NOMO-1 treated with dmso at 0.1 percent for 144 hours (cell line): ENCODE results near the gene ATP8B3.
A peak's percentile ranks its signal among the peaks of the same experiment; 100 is the strongest.

Experiments
- DNase-seq: peaks from one replicate; lab custom pipeline; 2025; ENCODE audit not compliant: unreplicated experiment; lab: John Stamatoyannopoulos, UW

The ATP8B3 gene

DNA sequence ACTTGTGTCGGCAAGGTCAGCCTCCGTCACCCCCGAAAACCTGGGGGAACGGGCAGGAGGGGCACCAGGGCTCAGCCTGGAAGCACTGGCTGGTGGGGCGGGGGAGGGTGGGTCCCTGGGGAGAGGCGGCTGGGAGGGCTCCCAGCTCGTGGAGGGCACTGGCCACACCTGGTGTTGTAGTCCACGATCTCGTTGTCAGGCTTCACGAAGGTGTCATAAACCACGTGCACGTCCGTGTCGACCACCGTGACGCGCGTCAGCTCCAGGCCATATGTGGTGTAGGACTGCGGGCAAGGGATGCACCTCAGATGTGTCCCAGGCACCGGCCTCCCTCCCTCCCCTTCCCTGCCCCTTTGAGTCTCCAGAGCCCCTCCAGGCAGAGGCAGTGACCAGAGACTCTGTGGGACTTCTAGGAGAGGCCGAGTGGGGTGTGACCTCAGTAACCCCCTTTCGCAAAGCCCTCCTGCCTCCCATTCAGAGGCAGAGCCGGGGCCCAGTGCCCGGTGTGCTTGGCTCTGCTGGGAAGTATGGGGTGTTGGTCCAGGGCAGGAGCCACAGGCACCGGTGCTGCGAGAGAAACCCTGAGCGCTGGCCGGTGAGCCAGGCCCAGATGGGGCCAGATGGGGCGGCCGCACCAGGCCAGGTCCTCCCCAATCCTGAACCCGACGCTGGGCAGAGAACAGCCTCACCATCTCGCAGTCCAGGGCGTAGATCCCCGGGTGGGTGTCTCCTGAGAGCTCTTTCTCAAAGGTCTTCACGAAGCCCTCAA, 4.6 kb upstream of the ATP8B3 start:
- no peak for DNase-seq

DNA sequence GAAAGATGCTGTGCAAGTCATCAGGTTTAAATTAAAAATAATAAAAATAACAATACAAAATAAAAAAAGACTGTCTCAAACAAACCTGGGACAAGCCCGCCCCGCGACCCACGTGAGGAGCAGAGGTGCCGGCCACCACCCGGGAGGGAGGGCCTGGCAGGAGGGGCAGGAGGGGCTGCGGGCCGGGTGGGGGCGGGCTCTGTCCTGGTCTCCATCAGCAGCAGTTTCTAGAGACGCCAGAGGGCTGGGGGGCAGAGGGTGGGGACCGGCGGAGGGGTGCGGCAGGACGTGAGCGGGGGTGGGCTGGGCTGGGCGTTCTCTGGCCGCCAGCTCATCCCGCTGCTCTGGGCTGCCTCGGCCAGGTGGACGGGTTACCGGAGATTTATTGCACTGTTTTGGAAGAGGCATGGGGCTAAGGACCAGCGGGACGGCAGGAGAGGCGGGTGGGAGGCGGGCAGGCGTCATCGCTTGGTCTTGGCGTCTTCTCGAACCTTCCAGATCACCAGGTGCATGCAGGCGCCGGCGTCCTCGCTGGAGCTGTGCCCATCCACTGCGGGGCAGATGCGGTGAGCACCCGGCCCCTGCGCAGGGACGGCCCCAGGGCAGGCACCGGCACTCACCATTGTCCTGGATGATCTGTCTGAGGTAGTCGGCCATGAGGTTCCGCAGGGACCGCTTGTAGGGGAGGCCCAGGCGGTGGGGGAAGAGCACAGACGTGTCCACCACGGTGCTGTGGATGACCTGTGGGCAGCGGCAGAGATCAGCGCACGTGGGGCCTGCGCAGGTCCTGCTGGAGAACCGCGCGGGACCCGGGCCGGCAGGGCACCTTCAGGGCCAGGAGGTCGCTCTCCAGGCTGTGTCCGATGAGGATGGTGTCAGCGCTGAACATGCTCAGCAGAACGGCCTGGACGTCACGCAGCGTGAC, 3.8 kb upstream of the ATP8B3 start:
- no peak for DNase-seq

DNA sequence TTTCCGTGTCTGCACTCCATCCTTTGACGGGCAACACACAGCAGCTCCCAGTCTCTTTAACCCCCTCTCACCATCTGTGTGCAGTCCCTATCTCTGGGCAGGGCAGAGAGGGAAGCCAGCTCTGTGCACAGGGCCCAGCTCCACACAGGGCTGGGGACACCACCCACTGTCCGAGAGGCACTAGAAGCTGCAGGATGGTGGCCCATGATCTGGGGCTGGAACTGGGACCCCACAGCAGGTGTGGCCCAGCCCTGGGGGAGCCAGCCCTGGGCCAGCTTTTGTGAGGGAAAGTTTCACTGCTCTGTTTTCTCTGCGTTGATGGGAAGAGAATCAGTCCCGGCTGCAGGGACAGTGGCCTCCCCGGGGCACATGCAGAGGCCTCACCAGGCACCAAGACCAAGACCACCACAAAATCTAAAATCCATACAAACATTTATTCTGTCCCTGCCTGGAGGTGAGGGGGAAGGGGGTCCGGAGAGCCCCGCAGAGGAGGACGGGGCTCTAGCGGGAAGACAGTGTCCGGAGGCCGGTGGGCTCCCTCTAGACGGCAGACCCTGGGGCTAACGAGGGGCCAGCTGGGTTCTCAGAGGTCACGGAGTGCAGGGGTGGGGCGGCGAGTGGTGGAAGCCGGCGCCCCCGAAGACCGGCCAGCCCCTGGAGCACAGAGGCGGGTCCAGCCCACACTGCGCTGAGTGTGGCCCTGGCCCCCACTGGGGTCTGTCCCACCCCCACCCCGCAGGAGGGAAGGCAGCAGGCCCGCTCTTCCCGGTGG, 2.9 kb upstream of the ATP8B3 start:
- DNase-seq = no peak

DNA sequence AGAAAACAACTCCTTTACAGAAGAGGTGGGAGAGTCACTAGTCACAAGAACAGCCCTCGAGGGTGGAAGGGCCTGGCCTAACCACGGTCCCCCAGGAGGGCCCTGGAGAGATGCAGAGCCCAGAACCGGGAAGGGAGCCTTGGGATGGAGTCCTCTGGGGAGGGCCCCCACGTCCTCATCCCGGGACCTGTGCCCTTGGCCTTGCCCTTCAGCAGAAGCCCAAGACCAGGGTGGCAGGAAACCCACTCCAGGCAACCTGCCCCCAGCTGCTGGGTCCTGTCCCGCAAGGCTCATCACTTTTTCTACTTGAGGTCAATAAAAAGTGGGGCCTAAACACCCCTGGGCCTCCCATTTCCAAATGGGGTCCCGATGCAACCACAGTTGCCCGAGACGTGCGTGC, 2.3 kb upstream of the ATP8B3 start:
- no peak for DNase-seq

DNA sequence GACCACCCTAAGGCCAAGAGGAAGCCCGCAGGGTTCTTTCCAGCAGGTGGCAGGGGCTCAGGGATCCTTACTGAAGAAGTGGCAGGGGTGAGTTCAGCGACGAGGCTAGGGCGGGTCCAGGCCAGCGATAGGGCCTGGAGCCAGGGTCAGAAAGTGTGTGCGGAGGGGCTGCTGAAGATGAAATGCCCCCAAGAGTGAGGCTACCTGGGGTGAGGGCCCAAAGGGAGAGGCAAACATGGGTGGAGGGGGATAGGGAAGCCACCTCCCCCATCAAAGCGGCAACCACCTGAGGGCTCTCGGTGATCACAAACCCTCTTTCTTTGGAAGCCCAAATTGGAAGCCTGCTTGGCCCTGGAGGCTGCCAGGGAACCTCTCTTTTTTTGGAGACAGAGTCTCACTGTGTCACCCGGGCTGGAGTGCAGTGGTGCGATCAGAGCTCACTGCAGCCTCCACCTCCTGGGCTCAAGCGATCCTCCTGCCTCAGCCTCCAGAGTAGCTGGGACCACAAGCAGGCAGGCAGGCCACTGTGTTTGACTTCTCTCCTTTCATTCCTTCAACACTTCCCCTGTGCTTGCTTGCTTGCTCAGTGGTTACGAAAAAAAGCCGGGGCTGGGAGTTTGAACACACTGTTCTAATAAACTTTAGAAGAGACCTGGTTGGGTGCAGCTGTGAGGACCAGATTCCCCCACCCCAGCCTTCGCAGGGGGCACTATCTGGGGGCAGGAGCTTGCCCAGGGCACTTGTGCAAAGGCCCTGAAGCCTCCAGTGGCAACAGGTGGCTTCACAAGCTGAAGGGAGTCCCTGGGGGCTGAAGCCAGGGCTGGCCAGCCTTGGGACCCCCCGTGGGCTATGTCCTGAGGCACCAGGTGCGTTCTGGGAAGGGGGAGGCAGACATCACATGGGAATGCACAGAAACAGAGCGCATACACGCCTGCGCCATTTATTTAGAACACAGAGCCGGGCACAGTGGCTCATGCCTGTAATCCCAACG, 1.4 kb upstream of the ATP8B3 start:
- no peak for DNase-seq

DNA sequence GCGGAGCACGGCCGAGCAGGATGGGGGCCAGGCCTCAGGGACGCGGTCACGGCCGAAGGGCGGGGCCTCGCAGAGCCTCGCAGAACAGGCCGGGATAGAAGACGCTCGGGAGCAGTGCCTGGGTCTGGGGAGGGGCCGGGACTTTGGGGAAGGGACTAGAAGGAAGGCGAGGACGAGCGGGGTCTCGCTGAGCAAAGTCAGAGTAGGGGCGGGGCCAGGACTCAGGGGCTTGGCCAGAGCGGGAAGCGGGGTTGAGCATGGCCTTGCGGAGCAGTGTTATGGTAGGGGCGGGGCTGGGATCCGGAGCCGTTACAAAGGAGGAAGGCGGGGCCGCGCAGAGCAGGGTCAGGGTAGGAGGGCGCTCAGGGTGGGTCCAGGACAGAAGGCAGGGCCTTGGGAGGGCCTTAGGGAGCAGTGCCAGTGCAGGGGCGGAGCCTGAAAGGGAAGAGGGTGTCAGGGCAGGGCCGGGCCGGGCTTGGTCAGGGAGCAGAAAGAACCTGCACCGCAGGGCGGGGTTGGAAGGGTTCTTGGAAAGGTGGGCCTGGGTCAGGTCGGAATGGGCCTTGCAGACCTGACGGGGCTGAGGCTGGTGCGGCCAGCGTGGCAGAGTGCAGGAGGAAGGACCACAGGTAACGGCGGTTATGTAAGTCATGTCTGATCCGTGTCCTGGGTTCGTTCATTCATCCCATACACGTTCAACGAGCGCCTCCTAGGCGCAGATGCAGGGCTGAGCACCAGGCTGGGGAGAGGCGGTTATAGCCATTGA, 533 bp upstream of the ATP8B3 start:
- DNase-seq = peak; percentile 95

DNA sequence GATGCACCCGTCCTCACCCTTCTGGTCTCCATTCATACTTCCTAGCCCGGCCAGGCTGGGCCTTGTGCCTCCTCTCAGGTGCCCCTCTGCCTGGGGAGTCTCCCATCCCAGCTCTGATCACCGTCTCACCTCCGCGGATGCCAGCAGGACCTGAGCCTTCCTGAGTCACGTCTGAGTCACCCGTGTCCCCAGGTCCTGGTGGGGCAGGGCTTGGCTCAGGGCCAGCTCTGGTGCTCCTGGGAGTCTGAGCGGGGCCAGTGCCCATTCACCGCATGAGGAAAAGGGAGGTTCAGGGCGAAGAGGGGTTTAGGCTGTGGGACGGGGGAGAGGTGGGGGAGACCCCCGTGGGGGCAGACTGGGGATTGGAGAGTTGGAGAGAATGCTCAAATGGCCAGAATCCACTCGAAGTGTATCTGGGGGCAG, 593 bp downstream of the ATP8B3 start:
- DNase-seq = no peak

DNA sequence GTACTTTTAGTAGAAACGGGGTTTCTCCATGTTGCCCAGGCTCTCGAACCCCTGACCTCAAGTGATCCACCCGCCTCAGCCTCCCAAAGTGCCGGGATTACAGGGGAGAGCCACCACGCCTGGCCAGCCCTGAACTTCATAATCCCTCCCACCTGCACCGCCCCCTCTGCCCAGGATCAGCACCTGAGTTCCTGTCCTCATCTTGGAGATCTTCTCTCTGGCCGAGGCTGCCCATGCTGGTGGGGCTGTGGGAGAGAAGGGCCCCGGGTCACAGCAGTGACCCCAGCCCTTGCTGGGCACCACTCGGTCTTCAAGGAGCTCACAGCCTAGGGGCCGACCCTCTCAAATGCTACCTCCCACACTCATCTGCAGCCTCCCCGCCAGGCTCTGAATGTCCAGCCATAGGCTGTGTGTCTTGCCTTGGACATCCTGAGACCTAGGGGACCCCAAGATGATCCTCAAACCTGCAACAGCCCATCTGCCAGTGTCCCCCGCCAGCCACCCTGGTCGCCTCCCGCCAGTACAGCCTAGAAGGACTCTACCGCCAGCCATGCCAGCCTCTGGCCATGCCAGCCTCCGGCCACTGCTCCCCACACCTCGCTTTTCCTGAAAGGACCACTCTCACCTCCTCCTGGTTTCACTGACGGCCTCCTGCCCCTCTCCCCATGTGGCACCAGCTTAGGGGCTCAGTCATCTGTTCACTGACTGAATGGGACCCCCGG, 1.5 kb downstream of the ATP8B3 start:
- DNase-seq = no peak

DNA sequence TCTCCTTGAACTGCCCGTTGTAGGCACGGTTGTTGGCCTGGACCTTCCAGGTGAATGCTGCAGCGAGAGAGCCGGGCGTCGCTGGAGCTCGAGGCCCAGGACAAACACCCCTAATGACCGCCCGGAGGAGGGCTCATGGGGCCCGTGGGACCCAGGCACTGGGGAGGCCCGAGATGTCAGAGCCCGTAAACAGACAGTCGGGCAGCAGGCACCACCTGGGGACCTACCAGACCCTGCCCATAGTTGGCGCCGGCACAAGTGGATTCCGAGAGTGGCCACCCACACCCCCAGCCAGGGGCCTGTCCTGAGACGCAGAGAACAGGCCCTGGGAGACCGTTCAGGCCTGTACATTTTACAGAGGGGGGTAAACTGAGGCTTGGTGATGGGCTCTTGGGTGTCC, 2.4 kb downstream of the ATP8B3 start:
- no peak for DNase-seq

DNA sequence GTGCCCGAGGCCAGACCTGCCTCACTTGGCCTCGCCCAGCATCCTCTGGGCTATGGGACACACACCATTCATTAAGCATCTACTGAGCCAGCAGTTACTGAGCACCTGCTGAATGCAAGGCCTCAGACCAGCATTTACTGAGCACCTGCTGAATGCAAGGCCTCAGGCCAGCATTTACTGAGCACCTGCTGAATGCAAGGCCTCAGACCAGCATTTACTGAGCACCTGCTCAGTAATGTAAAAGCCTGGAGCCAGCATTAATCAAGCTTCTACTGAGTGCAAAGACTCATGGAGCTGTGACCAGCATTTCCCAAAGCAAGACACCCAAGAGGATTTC, 3.7 kb downstream of the ATP8B3 start:
- no peak for DNase-seq

DNA sequence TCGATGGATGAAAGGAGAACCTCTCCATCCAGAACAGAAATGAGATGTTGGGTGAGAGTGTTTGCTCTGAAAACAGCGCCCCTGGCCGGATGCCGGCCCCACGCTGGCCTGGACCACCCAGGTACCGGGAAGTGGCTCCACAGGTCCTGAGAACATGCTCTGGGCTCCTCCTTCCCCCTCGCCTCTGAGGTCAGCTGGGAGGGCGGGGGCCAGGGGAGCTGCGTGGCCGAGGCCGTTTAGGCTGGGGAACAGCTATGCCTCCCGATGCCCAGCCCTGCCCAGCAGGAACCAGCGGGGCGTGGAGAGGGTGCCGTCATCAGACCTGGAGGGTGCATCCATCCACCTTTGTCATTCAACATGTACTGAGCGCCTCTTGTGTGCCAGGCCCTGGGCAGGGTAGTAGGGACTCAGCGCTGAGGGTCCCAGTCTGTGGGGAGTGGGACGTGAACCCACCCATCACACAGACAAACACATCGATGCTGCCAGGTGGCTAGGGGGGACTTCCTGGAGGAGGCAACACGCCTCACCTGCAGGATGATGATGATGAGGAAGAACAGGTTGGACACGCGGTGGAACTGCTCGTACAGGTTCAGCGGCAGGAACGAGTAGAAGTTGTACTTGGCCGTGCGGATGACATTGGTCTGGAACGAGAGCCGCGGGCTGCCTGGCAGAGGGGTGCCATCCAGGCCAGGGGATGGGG, 4.2 kb downstream of the ATP8B3 start:
- no peak for DNase-seq

DNA sequence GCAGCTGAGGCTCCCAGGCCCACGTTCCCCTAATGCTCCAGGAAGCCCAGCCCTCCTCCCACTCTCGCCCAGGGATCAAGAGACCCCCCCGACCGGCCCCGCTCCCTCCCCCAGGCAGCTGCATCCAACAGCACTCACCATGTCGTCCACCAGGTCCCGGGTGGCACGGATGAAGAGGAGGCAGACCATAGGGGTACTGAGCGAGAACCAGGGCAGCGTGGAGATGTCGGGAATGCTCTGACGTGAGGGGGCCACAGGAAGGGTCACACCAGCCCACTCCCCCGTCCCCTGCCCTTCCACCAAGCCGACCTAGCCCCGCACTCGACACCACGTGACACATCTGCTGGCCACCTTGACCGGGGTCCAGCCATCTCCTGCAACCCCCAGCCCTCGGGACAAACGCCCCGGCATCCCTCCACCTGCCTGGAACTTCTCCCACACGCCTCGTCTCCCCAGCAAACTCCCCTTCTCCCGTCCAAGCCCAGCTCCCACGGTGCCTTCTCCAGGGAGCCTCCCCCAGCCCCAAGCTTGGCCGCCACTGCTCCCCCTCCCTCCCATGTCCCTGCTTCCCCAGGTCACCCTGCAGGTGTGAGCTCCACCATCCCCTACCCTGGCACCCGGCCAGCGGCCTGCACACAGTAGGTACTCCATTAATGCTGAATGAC, 4.9 kb downstream of the ATP8B3 start:
- DNase-seq = no peak

DNA sequence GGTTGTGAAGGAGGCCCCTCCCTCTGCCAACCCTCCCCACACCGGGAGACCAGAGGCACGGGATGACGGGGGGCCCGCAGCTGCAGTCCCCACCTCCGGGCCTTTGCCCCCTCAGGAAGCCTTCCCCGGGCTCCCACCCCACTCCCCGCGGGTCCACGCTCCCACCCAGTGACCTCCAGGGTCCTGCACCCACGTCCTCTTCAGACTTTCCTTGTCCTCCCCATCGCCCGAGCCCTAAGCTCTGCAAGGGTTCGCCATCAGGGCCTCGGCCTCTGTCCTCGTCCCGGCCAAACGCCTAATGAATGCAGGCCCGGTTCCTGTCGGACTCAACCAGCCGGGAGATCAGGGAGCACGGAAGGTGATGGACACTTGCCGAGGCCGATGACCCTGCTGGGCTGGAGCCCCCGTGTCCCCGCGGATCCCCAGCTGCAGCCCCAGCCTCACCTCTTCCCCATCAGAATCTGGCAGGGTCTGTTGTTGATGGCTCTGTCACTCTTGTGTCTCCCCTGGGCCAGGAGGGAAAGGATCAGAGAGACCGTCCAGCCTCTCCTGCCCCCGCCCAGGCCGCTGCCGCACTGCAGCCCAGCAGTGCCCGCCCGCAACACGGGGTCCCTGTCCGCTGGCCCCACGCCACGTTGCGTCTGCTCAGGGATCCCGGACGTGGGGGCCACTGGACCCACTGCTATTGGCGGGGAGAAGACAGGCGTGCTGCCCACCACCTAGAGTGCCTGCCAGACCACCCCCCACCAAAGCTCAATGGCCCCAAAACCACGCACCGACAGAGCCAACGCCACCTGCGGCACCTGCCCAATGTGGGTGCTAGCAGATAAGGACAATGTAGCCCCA, 5.7 kb downstream of the ATP8B3 start:
- DNase-seq = no peak

DNA sequence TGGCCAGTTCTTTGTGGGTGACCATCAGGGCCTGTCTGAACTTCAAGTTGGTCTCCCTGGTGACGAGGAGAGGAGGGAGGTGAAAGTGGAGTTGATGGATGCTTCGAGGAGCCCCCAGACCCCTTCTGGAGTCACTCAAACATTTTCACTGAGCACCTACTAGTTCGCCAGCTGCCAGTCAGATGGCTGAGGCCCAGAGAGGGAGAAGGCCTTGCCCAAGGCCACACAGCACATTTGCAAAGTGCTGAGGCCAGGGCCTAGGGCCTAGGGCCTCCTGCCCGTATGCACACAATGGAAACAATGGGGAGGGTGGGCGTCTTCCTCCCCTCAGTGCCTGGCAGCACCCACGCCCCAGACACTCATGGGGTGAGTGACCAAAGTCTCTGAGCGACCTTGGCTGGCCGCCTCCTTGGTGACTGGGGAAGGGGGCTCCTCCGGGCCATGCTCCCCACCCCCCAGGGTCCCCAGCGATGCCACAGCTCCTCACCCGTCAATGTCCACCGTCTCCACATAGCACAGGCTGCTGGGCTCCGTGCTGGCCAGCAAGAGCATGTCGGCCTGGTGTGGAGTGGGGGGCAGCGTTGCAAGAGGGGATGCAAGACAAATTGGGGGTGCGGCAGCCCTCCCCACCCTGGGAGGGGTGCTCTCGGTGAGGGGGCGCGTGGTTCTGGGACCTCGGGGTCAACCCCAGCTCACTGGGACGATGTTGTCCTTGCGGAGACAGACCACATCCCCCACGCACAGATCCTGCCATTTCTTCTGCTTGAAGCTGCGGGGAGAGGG, 6.5 kb downstream of the ATP8B3 start:
- no peak for DNase-seq

DNA sequence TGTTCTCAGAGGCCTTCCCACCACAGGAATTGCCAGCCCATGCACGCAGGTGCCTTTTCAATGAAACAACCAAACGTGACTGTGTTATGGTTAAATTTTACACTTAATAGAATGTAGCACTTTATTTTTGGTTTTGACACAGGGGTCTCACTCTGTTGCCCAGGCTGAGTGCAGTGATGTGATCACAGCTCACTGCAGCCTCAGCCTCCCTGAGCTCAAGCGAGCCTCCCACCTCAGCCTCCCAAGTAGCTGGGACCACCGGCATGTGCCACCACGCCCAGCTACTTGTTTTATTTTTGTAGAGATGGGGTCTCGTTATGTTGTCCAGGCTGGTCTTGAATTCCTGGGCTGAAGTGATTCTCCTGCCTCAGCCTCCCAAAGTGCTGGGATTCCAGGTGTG, 7.2 kb downstream of the ATP8B3 start:
- no peak for DNase-seq

DNA sequence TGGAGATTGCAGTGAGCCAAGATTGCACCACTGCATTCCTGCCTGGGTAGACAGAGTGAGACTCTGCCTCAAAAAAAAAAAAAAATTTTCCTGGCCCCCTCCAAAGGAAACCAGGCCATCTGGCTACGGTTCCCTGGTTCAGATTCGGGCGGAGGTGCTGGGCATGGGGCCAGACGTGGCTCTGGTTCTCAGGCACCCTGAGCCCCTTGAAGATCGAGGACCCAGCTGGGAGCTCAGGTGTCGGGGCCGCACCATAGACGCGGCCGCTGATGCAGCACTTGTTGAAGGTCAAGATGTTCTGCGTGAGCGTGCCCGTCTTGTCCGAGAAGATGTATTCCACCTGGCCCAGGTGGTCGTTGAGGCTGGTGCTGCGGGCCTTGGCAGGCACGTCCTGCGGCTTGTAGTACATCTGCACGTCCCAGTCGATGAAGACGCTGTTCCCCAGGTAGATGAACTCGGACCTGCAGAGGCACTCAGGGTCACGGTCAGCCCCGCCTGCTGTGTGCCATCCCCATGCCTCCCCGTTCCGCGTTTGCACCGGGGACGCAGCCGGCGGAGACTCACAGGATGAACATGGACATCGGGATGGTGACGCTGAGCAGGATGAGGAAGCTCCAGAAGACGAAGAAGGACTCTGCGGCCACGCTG, 12.3 kb downstream of the ATP8B3 start:
- DNase-seq = no peak
